ENCODE measurements around the gene MSL3.

DNA sequence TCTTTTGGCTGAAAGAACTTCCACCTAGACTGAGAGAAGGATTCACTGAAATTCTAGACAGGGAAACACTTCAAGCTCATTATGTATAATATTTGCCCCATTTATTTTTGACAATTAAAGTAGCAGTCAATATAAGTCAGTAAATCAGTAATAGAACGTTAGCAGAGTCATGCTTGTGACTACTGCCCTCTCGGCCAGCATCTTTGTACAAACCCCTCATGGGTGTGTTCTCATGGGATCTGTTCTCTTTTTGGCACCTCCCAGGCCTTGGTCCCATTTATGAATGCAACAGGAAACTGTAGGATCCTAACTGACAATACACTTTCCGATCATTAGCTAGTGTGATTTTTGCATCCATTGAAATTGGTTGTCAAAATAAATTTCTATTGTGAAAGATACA, 2.9 kb downstream of the MSL3 start:
- TF ChIP-seq, protein P1, sequence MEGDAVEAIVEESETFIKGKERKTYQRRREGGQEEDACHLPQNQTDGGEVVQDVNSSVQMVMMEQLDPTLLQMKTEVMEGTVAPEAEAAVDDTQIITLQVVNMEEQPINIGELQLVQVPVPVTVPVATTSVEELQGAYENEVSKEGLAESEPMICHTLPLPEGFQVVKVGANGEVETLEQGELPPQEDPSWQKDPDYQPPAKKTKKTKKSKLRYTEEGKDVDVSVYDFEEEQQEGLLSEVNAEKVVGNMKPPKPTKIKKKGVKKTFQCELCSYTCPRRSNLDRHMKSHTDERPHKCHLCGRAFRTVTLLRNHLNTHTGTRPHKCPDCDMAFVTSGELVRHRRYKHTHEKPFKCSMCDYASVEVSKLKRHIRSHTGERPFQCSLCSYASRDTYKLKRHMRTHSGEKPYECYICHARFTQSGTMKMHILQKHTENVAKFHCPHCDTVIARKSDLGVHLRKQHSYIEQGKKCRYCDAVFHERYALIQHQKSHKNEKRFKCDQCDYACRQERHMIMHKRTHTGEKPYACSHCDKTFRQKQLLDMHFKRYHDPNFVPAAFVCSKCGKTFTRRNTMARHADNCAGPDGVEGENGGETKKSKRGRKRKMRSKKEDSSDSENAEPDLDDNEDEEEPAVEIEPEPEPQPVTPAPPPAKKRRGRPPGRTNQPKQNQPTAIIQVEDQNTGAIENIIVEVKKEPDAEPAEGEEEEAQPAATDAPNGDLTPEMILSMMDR (IDR thresholded peaks at IDR 0.05), result no peak
- no peak for TF ChIP-seq EZH2phosphoT487 (IDR thresholded peaks at IDR 0.05)
